GM23338 (cell line): ENCODE data around the gene RASA3. TPM values are rescaled to one million over a fixed set of nuclear protein-coding genes. Genes with fewer than 3 reads are reported as not detected.
A peak's percentile ranks its signal among the peaks of the same experiment; 100 is the strongest.

Source experiments
- ATAC-seq: fragments of 200-7000 bp; cut with Tn5 transposase; 3 replicates; pipeline ENCODE4 v1.9.1; 2020
- DNase-seq: peaks from one replicate; pipeline ENCODE4 v3.0.0-alpha.2; 2015; ENCODE audit warnings: low spot score
- H2AFZ ChIP-seq: fragments of 200-600 bp; sonication (generic); 2 replicates; pipeline ENCODE4 v1.8.0; 2016; ENCODE audit warnings: antibody characterized with exemption, mild to moderate bottlenecking, moderate library complexity
- H3F3A ChIP-seq: fragments of 200-600 bp; sonication (generic); replicated peaks from 2 replicates; pipeline ENCODE4 v1.8.0; 2017; ENCODE audit warnings: antibody characterized with exemption, mixed run types, low read depth
- H3K27ac ChIP-seq: fragments of 200-600 bp; sonication (generic); 2 replicates; pipeline ENCODE4 v1.6.1; 2016; ENCODE audit warnings: low read depth
- H3K27me3 ChIP-seq: fragments of 200-600 bp; sonication (generic); 2 replicates; pipeline ENCODE4 v1.8.0; 2016; ENCODE audit warnings: mild to moderate bottlenecking, mixed run types, moderate library complexity; ENCODE audit not compliant: insufficient read depth
- H3K36me3 ChIP-seq: fragments of 200-600 bp; sonication (generic); 2 replicates; pipeline ENCODE4 v1.8.0; 2016; ENCODE audit warnings: mild to moderate bottlenecking; ENCODE audit not compliant: insufficient read depth
- H3K4me1 ChIP-seq: fragments of 200-600 bp; sonication (generic); 2 replicates; pipeline ENCODE4 v1.8.0; 2016; ENCODE audit warnings: mild to moderate bottlenecking, moderate library complexity; ENCODE audit not compliant: insufficient read depth
- H3K4me2 ChIP-seq: fragments of 200-600 bp; sonication (generic); 2 replicates; pipeline ENCODE4 v1.7.1; 2017; ENCODE audit warnings: mixed run types
- H3K4me3 ChIP-seq: fragments of 200-600 bp; sonication (generic); 2 replicates; pipeline ENCODE4 v1.6.1; 2016; ENCODE audit warnings: mixed run types
- H3K79me2 ChIP-seq: fragments of 200-600 bp; sonication (generic); replicated peaks from 2 replicates; pipeline ENCODE4 v1.8.0; 2017; ENCODE audit warnings: mild to moderate bottlenecking; ENCODE audit not compliant: insufficient read depth
- H3K9me2 ChIP-seq: fragments of 200-600 bp; sonication (generic); 2 replicates; pipeline ENCODE4 v1.8.0; 2017; ENCODE audit not compliant: insufficient read depth
- H4K20me1 ChIP-seq: fragments of 200-600 bp; sonication (generic); replicated peaks from 2 replicates; pipeline ENCODE4 v1.8.0; 2017; ENCODE audit warnings: mild to moderate bottlenecking; ENCODE audit not compliant: insufficient read depth
- H3K27ac Mint-ChIP-seq: 2 replicates; pipeline ENCODE4 v1.8.0; 2020; ENCODE audit warnings: inconsistent platforms, mild to moderate bottlenecking, moderate library complexity, mixed read lengths
- H3K27me3 Mint-ChIP-seq: 3 replicates; pipeline ENCODE4 v1.8.0; 2022; ENCODE audit warnings: low read depth, mild to moderate bottlenecking, moderate library complexity, mixed read lengths, inconsistent platforms; ENCODE audit not compliant: insufficient read depth, poor library complexity
- H3K36me3 Mint-ChIP-seq: 3 replicates; pipeline ENCODE4 v1.8.0; 2021; ENCODE audit warnings: low read depth, mild to moderate bottlenecking, inconsistent platforms, moderate library complexity, mixed read lengths
- H3K4me1 Mint-ChIP-seq: 3 replicates; pipeline ENCODE4 v1.8.0; 2020; ENCODE audit warnings: mild to moderate bottlenecking, inconsistent platforms, mixed read lengths
- H3K4me3 Mint-ChIP-seq: 3 replicates; pipeline ENCODE4 v1.8.0; 2021; ENCODE audit warnings: moderate library complexity, mild to moderate bottlenecking, inconsistent platforms, mixed read lengths
- H3K9me3 Mint-ChIP-seq: 3 replicates; pipeline ENCODE4 v1.8.0; 2020; ENCODE audit warnings: moderate library complexity, mild to moderate bottlenecking, inconsistent platforms, mixed read lengths
- CREB1 ChIP-seq: fragments of 250-450 bp; sonication (Bioruptor Pico); IDR thresholded peaks from 2 replicates; pipeline ENCODE4 v1.5.0; 2020; ENCODE audit warnings: low read depth, mild to moderate bottlenecking, moderate library complexity
- CTCF ChIP-seq, 2 experiments: fragments of 200-600 bp in 1 of 2; sonication (generic) in 1 of 2; conservative IDR thresholded peaks; 2 replicates each; pipeline versions ENCODE4 v1.5.1 to v1.6.1; 2016 to 2017; ENCODE audit warnings: antibody characterized with exemption in 2 of 2, low read depth in 2 of 2, mild to moderate bottlenecking in 2 of 2, moderate library complexity in 1 of 2
- ETS1 ChIP-seq: IDR thresholded peaks from 2 replicates; pipeline ENCODE4 v1.6.1; 2016; ENCODE audit warnings: antibody characterized with exemption
- JUNB ChIP-seq: IDR thresholded peaks from one replicate; pipeline ENCODE4 v1.6.1; 2016; ENCODE audit warnings: antibody characterized with exemption; ENCODE audit not compliant: unreplicated experiment
- NANOG ChIP-seq: IDR thresholded peaks from 2 replicates; pipeline ENCODE4 v1.6.1; 2016; ENCODE audit warnings: antibody characterized with exemption, borderline replicate concordance
- REST ChIP-seq: IDR thresholded peaks from one replicate; pipeline ENCODE4 v1.6.1; 2018; ENCODE audit warnings: antibody characterized with exemption; ENCODE audit not compliant: unreplicated experiment
- STAT1 ChIP-seq: IDR thresholded peaks from one replicate; pipeline ENCODE4 v1.6.1; 2016; ENCODE audit warnings: antibody characterized with exemption; ENCODE audit not compliant: unreplicated experiment
- ZNF114 ChIP-seq: fragments of 250-450 bp; sonication (Bioruptor Pico); IDR thresholded peaks from 2 replicates; pipeline ENCODE4 v1.5.0; 2020; ENCODE audit warnings: mild to moderate bottlenecking, moderate library complexity
- ZNF331 ChIP-seq: fragments of 250-450 bp; sonication (Bioruptor Pico); IDR thresholded peaks from 2 replicates; pipeline ENCODE4 v1.5.0; 2020; ENCODE audit warnings: low read depth, mild to moderate bottlenecking, moderate library complexity
- polyA plus RNA-seq: library from polyadenylated mRNA; unstranded; fragments of >200 nt; fragmentation: Nextera tagmentation; extraction: Ambion mirVana; gene quantifications from 2 replicates; pipeline ENCODE4 v1.2.1, GENCODE V29; 2016
- total RNA-seq: library from RNA; depleted of rRNA; stranded (reverse); fragments of >200 nt; shearing (Covaris generic); gene quantifications from 2 replicates; pipeline ENCODE4 v1.2.3, GENCODE V29; 2014

Gene RASA3
- total and polyA plus RNA-seq, 2 experiments from 2014 or later = 11.2 to 20.7 TPM

GRCh38 chr13:114119196-114119595 lies 13.2 kb downstream of the RASA3 start:
- Histone ChIP-seq H4K20me1 (no peaks in the 10 kb centered on the region; the same call in 1 of the 2 replicates), H3K27ac (peak overlapping the region; percentile 56), H3K4me2 (peak overlapping the region; percentile 42), H2AFZ (no peak overlapping the region), H3F3A (peaks cover 19% of the 10 kb centered on the region), H3K9me2 (no peaks in the 10 kb centered on the region), H3K27me3 (no peaks in the 10 kb centered on the region), H3K4me3 (peak overlapping the region; percentile 15), H3K36me3 (no peaks in the 10 kb centered on the region), H3K79me2 (peaks cover 50% of the 10 kb centered on the region), H3K4me1 (peaks cover 20% of the 10 kb centered on the region)
- peaks cover 54% of the 10 kb centered on the region for H3K4me1 Mint-ChIP-seq
- H3K27ac Mint-ChIP-seq = peak overlapping the region; percentile 91
- peaks cover 18% of the 10 kb centered on the region for H3K36me3 Mint-ChIP-seq
- TF ChIP-seq STAT1 (no peak), ETS1 (peak; percentile 64; the same call in 1 of the 2 replicates)
- peak overlapping the region; percentile 60 for H3K4me3 Mint-ChIP-seq
- DNase-seq (peak; percentile 95), ATAC-seq (peak; percentile 75)
- H3K27me3 Mint-ChIP-seq = peaks cover 15% of the 10 kb centered on the region
- H3K9me3 Mint-ChIP-seq = peaks cover 3% of the 10 kb centered on the region; the same call in 1 of the 3 replicates

- Histone ChIP-seq H3K36me3 (no peaks in the 10 kb centered on the region), H2AFZ (no peak overlapping the region), H3K27me3 (no peaks in the 10 kb centered on the region), H4K20me1 (no peaks in the 10 kb centered on the region; the same call in 1 of the 2 replicates), H3K4me3 (peak overlapping the region; percentile 15), H3F3A (peaks cover 19% of the 10 kb centered on the region), H3K9me2 (no peaks in the 10 kb centered on the region), H3K4me1 (peaks cover 20% of the 10 kb centered on the region), H3K79me2 (peaks cover 47% of the 10 kb centered on the region), H3K27ac (peak overlapping the region; percentile 56), H3K4me2 (peak overlapping the region; percentile 42)
- Mint-ChIP-seq H3K27ac (peak overlapping the region; percentile 91), H3K4me1 (peaks cover 56% of the 10 kb centered on the region), H3K36me3 (peaks cover 20% of the 10 kb centered on the region), H3K9me3 (peaks cover 3% of the 10 kb centered on the region; the same call in 1 of the 3 replicates), H3K4me3 (peak overlapping the region; percentile 60), H3K27me3 (peaks cover 15% of the 10 kb centered on the region)
- ATAC-seq = peak; percentile 11
- no peak for TF ChIP-seq NANOG
- no peak for TF ChIP-seq CREB1 (CRISPR knock-in tag)
- TF ChIP-seq ZNF331 = no peak
- no peak for TF ChIP-seq ZNF114 (CRISPR knock-in tag)
- TF ChIP-seq JUNB = no peak
- no peak for DNase-seq
These were observed 13.8 kb downstream of the RASA3 start for GRCh38 chr13:114118511-114119123.

- Histone ChIP-seq H3K4me1 (peaks cover 20% of the 10 kb centered on the region), H3K79me2 (peaks cover 41% of the 10 kb centered on the region), H3K4me3 (no peak overlapping the region), H4K20me1 (no peaks in the 10 kb centered on the region; the same call in 1 of the 2 replicates), H3F3A (peaks cover 19% of the 10 kb centered on the region), H3K4me2 (peak overlapping the region; percentile 42), H3K27me3 (no peaks in the 10 kb centered on the region), H2AFZ (no peak overlapping the region), H3K36me3 (no peaks in the 10 kb centered on the region), H3K27ac (peak overlapping the region; percentile 56), H3K9me2 (no peaks in the 10 kb centered on the region)
- Mint-ChIP-seq H3K4me1 (peaks cover 56% of the 10 kb centered on the region), H3K27me3 (peaks cover 15% of the 10 kb centered on the region), H3K9me3 (peaks cover 3% of the 10 kb centered on the region; the same call in 1 of the 3 replicates), H3K27ac (no peak overlapping the region), H3K4me3 (peak overlapping the region; percentile 3; the same call in 1 of the 3 replicates), H3K36me3 (peaks cover 23% of the 10 kb centered on the region)
- ATAC-seq (no peak), DNase-seq (no peak)
- TF ChIP-seq ETS1 (no peak), JUNB (no peak), NANOG (no peak), ZNF331 (no peak), REST (no peak), CTCF (conservative IDR thresholded peaks at IDR 0.05; ENCODE audit: low read depth in 2 of 2) (no peak)
These were observed 14.3 kb downstream of the RASA3 start for GRCh38 chr13:114118086-114118485.
